Measurements from ENCODE around the gene CD8B2.

The CD8B2 gene

GRCh38 chr2:106570316-106570715, 83.2 kb downstream of the CD8B2 start:
- DNase-seq (ENCODE audit: low read depth) = no peak
- TF ChIP-seq CTCF (IDR thresholded peaks at IDR 0.05; ENCODE audit: insufficient read depth, low read depth, low read length, missing control alignments) = no peak
- H3K4me3 ChIP-seq (ENCODE audit: low read depth, low read length) = no peak overlapping the region

All from GM12865 (cell line).